COLO829 (cell line): ENCODE measurements around the gene ELF1.
A peak's percentile ranks its signal among the peaks of the same experiment; 100 is the strongest.
"Not testable (repeated sequence)": the region's sequence is repeated elsewhere in the genome, so short reads cannot be mapped to it uniquely, and the experiment has no call there.

Experiments
- DNase-seq: peaks from one replicate; pipeline ENCODE4 v3.0.0; 2012; ENCODE audit warnings: low spot score

Gene ELF1

DNA sequence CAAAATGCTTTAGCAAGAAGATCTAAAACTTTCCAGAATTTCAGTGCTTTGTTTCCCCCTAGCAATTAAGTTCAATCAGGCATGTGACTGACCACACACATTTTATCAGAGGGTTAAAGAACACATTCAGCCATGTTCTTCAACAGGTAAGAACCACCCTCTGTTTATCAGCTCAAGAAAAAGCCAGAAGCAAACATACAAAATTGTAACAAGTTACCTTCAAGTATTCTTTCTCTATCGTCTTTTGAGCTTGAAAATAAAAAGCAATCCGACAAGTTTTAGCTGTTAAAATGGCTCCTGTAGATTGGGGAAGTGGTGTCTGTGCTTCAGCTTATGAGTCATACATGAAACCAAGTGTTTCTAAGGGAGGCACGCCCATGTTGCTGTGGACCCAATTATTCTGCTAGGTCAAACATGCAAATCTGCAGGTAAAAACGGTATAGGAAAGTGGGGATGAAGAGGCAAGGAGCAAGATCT is at the start of gene ELF1:
TSS of gene ELF1 (minus strand) at position 306 of the 477 bp plus-strand sequence. CDS start 37,262 bp downstream, outside the sequence.
- peak; percentile 71 for DNase-seq

DNA sequence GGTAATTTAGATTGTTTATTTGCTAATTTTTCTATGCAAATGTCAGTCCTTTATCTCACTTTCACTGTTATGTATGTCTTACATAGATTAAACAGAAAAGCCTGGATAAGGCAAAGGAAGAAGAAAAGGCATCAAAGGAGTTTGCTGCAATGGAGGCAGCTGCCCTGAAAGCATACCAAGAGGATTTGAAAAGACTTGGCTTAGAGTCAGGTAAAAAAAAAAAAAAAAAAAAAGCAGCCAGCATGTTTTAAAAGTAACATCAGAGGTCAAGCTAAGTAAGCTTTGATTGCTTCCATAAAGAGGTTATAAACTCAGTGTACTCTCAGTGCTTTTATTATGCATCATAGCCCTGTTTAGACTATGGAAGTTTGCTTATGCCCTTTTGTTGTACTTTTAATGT is 46.0 kb upstream of the ELF1 start:
- no peak for DNase-seq

DNA sequence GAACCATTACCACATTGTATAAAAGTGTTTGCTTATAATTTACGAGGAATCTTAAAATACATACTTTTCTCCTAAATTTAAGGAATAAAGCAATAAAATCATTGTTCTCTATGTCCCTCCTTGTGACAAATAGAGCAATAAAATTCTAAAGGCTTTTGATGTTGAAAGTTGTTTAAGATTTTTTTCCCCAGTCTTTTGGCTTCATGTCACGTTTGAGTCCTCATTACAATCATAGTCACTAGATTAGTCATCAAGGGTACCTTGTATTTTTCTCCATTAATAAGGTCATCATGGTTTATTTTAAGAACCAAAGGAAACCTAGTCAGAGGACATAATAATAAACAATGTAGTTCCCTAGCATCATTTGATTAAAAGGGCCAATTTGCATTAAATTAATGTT is 45.4 kb upstream of the ELF1 start:
- DNase-seq, result peak; percentile 45

DNA sequence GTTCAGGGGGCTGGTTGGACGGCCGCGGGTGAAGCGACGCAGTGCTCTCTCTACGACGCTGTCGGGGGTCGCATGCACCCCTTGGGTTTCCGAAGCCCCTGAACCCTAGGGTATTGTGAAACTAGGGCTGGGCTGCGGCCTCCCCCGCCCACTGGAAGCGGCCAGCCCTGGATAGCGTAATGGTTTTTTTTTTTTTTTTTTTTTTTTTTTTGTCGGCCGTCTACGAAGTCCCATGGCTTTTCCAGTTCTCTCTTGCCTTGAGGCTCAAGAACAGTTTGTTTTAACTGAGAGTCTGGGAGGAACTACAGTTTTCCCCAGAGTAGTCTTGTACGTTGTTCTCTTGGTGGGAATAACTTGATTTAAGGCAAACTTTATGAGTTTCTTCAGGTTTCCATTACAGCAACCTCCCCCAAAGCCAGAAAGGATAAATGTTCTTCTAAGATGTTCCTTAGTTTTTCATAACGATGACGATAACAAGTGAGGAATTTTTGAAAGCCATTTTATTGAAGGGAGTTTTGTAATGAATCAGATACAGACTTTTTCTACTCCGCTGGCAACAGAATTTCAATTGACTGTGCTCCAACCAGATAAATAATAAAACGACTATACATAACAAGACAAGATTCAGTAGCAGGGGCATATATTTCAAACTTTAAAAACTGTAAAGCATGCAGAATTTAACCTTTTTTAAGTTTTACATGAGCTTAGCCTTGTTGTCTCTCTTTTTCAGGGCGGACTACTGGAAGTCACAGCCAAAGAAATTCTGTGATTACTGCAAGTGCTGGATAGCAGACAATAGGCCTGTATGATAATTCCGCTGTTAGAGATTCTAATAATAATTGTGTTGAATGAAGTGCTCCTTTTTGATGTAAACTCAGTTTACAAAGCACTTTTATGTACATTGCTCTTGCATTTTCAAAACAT is 43.1 kb upstream of the ELF1 start:
- DNase-seq, result peak; percentile 71

DNA sequence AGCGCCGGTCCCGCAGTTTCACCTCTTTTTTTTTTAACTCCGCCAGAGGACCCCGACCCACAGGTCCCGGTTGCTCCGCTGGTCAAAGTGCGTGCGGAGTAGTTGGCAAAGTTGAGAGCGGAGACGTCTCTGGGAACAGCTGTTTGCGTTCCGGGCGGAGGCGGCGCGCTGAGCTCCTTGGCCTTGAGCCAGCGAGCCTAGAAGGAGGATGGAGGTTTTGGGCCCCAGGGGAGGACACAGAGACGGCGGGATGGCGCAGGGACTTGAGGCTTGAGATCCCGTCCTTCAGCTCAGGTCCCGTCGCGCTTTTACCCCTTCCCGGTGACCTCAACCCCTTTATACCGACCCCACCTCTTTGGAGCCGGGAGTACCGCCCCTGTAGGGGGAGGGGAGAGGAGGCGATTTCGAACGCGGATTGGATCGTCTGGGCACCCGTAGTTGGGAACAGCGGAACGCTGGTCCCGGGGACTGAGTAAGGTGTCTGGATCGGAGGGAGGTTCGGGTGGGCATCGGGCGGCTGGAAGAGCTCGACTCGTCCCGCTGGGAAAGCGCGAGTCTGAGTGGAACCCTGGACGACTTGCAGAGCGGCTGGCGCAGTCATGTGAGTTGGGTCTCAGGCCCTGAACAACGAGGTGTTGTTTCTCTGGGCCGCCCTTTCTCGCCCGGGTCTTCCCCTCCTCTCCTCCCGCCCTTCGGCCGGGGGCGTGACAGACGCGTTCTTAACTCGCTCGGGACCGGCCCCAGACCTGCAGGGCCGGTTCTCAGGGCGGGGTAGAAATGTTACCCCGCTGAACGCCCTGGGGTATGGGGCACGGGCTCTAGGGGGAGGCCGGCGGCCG is 42.2 kb upstream of the ELF1 start, which contains the start of gene WBP4:
TSS of gene WBP4 (plus strand) at position 435 of the 839 bp plus-strand sequence. CDS start at position 600, 165 bp downstream.
- DNase-seq, result peak; percentile 77

DNA sequence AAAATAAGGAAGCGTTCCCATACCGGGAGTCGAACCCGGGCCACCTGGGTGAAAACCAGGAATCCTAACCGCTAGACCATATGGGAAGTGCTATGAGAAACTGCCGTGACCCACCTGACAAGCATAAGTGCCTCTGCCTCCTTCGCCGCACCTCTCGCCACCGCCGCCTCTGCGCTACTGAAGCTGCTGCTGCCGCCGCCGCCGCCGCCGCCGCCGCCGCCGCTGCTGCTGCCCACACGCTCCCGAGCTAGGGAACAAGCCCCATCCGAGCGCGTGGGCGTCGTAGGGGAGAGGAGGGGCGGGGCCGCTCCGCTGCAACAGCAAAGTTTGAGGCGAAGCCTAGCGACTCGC is 41.6 kb upstream of the ELF1 start:
- peak; percentile 54 for DNase-seq

DNA sequence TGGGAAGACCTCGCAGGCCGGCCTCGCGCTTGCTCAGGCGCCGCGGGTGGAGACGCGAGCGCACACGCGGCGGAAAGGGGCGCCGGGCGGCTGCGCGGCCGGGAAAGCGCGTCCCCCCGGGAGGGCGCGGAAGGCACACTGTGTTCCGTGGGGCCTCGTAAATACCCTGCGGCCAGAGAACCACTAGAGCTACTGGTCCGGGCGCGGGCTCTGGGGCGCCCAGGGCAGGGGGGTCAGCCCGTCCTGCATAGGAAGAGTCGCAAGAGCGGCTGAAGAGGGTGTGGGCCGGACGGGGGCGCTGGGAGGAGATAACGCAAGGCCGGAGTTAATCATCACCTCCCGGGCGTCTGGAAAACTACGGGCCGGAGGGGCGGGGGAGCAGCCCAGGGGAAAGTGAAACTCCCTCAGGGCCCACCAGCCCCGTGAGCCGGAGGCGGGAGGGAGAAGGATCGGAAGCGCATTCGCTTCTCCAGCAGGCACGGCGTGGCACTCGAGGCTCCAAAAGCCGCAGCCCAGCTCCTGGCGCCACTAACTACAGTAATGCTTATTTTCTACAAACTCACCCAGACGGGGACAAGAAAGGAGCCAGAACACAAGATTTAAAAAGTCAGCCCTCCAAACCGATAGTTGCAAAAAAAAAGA is 41.1 kb upstream of the ELF1 start:
- peak; percentile 45 for DNase-seq

DNA sequence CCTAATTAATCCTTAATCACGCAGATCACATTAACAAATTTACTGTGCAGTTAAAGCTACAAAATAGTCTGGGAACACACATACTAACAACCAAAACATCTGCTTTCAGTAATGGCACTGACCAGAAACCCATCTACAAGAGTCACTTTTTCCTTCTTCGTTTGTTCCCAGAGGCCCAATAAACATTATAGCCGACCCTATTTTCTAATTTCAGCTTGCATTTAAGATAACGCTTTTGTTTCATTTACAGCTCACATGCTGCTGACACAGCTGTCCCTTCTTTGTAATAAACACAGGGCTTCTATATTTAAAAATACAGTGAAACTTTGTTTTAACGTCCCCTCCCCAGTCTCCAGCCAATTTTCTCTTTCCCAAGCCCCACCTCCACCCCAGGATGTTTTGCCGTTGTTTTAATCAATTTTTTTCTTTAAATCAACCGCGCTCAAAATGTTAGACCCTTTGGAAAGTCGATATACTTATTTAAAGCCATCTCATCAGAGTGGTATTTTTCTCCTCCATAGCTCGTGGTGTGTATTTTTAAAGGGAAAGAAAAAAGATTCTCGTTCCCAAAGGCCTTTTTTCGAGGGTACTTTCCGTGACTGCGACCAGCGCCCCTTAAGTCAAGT is 40.5 kb upstream of the ELF1 start:
- DNase-seq, result peak; percentile 30

DNA sequence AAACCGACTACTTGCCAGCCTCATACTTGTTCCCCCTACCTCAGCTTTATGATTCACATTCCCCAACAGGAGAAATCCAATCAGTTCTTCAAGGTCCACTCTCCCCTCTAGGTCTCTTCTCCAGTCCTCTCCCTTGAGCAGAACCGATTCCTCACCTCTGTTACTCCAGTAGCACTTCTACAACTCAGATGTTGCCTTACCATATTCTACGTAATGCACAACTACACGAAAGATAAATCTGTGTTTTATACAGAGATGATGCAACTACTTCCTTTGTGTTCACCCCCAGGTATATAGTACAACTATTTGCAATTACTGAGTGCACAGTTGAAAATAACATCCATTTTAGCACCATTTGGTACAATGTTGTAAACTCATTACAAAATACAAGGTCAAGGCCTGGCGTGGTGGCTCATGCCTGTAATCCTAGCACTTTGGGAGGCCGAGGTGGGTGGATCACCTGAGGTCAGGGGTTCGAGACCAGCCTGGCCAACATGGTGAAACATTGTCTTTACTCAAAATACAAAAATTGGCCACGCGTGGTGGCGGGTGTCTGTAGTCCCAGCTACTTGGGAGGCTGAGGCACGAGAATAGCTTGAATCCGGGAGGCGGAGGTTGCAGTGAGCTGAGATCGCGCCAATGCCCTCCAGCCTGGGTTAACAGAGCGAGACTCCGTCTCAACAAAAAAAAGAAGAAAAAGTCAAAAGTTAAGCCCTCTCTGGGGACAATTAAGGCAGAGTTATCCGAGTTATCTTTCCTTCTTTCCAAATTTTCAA is 39.4 kb upstream of the ELF1 start:
- DNase-seq, result no peak

DNA sequence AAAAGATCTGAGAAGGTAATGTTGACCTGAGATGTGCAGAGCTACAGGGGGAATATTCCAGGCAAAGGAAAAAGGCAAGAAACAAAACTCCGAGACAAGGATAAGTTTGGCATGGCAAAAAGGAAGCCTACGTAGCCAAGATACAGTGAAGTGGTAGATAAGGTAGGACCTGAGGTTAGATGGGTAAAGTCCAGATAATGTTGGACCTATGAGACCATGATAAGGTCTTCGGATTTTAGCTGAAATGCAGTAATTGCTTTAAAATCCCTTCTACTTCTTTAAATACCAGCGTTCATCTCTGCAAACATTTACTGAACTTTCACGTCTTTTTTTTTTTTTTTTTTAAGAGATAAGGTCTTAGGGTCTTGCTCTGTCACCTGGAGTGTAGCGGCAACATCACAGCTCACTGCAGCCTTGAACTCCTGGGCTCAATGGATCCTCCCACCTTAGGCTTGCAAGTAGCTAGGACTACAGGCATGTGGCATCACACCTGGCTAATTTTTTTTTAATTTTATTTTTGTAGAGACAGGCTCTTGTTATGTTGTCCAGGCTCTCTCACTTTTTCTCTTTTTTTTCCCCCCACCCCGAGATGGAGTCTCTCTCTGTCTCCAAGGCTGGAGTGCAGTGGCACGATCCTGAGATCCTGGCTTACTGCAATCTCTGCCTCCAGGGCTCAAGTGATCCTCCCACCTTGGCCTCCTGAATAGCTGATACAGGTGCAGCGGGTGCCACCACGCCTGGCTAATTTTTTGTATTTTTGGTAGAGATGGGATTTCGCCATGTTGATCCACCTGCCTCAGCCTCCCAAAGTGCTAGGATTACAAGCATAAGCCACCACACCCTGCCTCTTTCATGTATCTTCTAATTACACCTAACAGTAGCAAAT is 38.0 kb upstream of the ELF1 start:
- DNase-seq, result no peak

DNA sequence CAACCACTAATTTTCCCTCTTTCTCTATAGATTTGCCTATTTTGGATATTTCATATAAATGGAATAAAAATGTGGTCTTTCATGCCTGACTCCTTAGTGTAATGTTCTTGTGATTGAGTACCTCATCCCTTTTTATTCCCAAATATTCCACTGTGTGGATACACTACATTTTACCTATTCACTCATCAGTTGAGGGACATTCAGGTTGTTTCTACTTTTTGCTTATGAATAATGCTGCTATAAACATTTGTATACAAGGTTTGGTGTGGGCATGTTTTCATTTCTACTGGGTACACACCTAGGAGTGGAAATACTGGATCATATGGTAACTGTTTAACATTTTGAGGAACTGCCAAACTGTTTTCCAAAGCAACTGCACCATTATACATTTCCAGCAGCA is 37.1 kb upstream of the ELF1 start:
- DNase-seq, result no peak

DNA sequence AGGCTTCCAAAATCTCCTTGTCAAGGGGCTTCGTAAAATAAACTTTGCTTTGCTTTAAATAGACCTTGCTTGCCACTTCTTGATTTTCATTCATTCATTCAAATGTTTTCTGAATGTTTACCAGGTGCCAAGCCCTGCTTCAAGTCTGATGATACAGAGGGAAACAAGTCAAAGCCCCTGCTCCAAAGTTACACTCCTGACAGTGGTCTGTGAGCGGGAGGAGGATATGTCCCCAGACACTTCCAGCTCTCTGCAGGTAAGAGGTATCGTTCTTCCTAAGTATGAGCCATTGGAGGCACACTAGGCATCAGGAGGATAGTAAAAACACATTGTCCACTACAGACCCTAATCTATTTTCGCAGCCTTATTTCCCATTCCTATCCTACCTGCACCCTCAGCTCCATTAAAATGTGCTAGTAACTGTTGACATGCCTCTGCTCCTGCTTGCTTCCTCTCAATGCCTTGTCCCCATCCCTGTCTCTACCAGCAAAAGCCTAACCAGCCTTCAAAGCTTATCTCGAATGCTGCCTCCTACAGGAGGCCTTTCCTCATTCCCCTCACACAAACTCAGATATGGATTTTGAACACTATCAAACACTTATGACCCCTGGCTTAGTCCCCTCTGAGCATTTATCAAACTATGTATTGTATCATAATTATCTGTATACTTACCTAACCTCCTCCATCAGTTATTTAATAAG is 36.0 kb upstream of the ELF1 start:
- DNase-seq, result no peak

DNA sequence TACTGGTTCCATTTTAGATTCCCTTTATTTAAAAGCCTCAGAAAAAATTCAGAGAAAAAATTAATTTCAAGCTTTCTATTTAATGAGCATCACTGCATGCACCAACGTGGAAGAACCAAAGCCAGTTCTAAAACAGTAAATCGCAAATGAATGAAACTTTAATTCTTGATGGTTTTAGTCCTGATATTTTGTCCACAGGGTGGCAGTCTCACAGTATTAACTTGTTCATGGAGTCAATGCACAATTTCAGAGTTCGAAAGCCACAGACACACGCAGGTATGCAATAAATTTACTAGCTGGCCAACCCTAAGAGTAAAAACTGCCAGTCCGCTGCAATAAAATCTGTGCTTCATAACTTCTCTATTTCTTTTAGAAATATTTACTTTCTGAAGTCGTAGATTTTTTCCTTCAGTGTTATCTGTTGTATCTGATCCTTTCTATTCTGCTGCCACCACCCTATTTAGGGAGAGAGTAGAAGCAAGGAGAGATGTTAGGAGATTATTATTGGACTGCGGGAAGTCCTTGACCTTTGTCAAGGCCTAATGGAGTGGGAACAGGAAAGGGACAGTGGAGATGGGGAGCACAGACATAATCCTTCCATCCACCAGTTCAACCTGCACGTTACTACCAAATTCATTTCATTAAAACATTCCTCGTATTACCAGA is 35.2 kb upstream of the ELF1 start:
- peak; percentile 21 for DNase-seq

DNA sequence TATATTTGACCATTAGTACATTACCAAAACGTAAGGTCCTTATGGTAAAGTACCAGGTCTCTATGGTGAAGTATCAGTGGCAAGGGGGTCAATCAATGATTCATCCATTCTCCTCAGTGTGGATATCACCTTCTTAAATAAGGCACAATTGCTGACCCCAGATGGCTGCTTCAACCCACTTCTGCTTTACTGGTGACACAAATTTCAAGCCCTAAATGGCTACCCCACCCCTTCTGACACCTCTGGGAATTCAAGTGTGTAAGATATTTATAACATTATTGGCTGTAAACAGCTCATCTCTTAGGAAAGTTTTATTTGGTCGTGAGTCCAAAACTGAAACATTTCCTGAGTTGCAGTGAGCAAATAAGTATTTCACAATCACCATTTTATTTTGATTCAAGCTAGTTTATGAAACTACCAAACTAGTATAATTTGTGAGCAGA is 34.3 kb upstream of the ELF1 start:
- no peak for DNase-seq

DNA sequence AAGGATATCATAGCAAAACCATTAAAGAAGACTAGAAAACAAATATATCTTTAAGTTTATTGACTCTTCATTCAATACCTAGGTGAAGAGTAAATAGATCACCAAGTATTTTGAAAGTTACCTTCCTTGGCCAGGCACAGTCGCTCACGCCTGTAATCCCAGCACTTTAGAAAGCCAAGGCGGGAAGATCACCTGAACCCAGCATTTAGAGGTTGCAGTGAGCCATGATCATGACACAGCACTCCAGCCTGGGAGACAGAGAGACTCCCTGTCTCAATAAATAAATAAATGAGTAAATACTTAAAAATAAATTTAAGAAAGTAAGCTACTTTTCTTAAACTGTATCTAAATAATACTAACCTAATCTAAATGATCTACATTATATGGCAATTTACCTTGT is 33.3 kb upstream of the ELF1 start:
- no peak for DNase-seq

DNA sequence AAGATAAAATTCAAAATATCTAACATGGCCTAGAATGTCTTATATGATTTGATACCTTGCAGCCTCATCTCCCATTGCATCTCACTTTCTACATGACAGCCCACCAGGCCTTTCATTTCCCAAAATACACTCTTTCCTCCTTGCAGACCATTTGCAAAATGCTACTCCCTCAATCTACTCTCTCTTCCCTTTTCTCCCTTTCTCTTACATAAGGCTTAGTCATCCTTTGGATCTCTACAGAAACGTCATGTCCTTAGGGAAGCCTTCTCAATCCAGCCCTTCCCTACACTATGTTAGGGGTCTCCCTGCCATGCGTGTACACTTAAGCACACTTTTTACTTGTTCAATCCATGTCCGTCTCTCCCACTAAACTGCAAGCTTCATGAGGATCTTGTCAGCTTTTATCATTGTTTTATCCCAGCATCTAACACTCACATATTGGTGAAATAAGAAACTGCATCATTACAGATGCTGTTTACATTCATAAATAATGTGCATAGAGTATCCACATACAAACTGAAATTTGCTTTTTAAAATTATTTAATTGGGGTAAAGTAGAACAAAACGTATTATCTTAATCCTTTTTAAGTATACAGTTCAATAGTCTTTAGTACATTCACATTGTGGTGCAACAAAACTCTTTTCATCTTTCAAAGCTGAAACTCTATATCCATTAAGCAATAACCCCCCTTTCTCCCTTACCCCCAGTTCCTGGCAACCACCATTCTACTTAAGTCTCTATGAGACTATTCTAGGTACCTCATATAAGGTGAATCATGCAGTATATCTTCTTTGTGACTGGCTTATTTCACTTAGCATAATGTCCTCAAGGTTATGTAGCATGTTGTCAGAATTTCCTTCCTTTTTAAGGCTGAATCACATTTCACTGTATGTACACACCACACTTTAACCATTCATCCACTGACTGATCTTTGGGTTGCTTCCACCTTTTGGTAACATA is 30.6 kb upstream of the ELF1 start:
- no peak for DNase-seq

DNA sequence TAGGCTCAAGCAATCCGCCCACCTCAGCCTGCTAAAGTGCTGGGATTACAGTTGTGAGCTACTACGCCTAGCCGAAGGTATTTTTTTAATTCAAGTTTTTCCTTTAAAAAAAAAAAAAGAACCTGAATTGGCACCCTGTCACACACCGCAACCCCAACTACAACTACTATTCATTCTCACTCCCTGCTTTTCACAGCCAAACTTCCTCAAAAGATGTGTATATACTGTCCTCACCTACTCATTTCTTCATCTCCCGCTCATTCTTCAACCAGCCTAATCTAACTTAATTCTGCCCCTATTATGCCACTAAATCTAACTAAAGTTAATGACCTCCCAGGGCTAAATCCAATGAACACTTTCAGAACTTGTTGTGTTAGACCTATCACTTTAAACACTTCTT is 29.5 kb upstream of the ELF1 start:
- no peak for DNase-seq

DNA sequence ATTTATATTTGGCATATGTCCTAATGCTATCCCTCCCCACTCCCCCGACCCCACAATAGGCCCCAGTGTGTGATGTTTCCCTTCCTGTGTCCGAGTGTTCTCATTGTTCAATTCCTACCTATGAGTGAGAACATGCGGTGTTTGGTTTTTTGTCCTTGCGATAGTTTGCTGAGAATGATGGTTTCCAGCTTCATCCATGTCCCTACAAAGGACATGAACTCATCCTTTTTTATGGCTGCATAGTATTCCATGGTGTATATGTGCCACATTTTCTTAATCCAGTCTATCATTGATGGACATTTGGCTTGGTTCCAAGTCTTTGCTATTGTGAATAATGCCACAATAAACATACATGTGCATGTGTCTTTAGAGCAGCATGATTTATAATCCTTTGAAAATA is 23.3 kb upstream of the ELF1 start:
- not testable (repeated sequence) for DNase-seq
